GM19025 (cell line): Measurements from ENCODE around the gene LHB.

ENCODE experiments used
- ATAC-seq: cut with Tn5 transposase; IDR thresholded peaks from one replicate; pipeline ENCODE4 v1.9.1; 2021; ENCODE audit warnings: mild to moderate bottlenecking, low read depth, moderate library complexity; ENCODE audit not compliant: unreplicated experiment

LHB gene

DNA sequence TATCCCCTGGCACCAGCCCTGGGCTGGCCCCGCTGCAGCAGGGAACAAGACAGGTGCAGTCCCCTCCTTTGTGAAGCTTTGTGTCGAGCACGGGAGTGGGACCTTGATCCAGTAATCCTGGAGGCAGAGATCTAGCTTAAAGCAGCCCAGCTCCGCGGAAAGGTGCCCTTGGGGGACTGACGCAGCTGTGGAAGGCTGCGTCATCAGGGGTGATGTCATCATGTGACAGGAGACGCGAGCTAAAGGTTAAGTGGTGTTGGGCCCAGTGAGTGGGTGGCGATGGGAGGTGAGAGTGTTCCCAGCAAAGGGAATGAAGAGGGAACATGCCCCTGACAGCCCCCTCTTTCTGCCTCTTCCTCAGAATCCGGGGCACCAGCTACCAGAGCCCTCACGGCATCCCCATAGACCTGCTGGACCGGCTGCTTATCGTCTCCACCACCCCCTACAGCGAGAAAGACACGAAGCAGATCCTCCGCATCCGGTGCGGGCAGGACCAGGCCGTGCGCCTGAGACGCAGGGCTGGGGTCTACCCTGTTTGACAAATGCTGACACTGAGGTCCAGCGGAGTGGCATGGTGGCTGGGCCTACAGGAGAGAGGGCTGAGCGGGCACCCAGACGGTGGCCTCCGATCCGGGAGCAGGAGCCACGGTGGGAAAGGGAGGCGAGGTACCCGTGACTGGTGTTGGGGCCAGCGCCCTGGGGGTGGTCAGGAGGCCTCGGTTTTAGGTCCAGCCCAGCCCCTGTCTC is 2.6 kb downstream of the LHB start:
- no peak for ATAC-seq

DNA sequence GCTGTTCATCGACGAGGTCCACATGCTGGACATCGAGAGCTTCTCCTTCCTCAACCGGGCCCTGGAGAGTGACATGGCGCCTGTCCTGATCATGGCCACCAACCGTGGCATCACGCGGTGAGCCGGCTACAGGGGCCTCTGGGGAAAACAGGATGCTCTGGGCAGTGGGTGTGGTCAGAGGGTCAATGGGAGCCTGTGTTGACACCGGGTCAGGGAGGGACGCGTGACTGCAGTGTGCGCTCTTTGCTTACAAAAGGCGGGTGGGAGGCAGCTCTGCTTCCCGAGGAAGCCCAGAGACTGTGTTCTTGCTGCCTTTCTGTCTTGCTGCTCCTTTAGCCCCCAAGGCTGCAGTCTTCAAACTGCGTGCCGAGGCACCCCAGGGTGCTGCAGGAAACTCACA is 5.7 kb downstream of the LHB start:
- ATAC-seq = no peak

DNA sequence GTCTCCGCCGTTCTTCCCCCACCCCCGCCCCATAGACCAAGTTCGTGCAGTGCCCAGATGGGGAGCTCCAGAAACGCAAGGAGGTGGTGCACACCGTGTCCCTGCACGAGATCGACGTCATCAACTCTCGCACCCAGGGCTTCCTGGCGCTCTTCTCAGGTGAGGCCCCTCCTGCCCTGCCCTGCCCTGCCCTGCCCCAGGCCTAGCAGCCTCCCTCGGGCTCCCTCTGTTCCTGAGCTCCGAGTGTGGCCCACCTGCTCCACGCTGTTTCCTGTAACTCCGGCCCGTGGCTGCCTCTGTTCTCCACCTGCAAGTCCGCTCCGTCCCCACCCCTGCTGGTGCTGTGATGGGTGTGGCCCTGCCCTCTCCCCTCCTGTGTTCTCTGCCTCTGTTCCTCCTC is 6.4 kb downstream of the LHB start:
- ATAC-seq = no peak

DNA sequence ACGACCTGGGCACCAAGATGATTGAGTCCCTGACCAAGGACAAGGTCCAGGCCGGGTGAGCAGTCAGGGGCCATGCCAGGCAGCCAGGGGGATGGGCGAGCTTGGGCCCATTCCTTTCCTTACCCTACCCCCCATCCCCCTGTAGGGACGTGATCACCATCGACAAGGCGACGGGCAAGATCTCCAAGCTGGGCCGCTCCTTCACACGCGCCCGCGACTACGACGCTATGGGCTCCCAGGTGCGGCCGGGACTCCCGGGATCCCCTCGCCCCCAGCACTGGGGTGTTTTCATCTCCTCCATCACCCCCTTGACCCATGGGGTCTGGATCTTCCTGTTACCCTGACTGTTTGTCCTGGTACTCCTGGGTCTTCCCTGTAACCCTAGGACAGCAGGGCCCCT is 7.1 kb downstream of the LHB start:
- no peak for ATAC-seq

DNA sequence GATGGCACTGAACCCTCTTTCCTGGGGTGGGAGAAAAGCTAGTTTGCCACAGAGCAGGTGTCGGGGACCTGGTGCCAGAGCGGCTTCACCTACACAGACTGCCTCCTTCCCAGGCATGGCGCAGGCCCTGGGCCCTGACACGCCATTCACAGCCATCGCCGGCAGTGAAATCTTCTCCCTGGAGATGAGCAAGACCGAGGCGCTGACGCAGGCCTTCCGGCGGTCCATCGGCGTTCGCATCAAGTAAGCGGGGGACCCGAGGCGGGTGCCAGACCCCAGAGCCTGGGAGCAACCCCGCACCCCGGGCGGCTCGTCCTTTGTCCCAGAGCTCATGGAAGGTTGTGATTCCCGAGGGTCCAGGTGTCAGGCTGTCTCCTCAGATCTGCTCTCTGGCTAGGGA is 10.0 kb downstream of the LHB start:
- no peak for ATAC-seq

DNA sequence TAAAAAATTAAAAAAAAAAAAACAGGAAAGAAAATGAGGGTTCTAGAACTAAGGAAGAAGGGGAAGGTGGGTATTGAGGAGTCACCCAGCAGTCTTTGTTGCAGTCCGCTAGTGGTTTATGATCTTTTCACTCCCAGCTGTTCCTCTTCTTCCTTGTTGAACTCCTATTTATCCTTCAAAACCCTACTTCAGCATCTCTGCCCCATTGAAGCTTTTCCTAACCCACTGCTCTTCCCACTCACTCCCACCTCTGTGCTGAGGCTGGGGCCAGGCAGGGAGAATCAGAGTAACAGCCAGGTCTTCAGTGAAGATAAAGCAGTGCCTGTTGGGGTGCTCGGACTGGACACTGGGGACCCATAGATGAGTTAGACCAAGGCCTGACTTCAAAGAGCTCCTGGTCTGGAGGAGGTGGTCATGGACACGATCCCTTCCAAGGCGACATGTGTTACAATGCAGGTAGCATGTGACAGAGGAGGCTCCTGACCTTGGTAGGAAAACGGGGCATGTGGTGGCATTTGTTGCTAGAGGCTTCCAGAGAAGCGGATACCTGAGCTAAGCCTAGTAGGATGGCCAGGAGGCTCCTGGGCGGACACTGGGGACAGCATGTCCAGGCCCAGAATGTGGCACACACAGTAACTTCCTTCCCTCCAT is 11.8 kb downstream of the LHB start:
- no peak for ATAC-seq

DNA sequence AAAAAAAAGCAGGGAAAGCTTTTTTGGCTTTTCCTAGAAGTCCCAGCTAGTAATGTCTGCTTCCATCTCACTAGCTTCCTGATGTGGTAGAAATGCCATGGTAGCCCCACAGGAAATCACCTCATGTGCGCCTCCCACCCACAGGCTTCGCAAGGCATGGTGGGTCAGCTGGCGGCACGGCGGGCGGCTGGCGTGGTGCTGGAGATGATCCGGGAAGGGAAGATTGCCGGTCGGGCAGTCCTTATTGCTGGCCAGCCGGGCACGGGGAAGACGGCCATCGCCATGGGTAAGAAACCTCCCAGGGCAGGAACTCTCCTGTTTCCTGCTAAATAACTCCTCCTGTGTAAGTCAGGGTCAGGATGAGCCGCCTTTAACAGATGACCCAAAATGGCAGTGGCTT is 12.8 kb downstream of the LHB start:
- no peak for ATAC-seq

DNA sequence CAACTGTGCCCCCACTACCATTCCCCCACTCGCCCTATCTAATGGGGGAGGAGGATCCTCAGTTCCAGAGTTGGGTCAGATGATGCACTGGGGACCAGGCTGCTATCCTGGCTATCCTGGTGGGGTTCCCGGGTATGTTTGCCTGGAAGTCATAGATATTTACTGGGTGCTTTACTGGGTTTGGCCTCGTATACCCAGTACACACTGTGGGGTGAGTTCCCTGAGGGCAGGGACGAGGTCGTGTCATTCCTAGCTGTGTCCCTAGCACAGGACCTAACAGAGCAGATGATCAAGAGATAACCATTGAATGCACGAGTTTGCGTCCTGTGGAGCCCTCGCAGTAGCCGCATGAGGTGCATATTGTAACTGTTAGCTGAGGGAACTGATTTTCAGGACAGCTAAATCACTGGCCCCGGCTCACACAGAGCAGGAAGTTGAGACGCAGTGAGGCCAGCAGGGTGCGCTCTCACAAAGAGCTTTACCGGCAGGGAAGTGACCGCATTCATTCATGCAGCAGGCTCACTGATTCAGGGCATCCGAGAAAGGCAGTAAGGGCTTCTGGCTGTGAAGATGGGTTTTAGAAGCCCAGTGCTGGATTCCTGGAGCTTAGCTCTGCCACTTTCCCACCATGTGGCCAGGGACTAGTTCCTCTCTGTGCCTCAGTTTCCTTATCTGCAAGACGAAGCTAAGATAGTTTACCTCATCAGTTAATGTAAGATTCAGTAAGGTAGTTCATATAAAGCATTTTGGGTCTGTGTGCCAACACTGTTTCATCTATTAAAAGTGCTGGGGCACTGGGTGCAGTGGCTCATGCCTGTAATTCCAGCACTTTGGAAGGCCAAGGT is 17.2 kb downstream of the LHB start:
- no peak for ATAC-seq

DNA sequence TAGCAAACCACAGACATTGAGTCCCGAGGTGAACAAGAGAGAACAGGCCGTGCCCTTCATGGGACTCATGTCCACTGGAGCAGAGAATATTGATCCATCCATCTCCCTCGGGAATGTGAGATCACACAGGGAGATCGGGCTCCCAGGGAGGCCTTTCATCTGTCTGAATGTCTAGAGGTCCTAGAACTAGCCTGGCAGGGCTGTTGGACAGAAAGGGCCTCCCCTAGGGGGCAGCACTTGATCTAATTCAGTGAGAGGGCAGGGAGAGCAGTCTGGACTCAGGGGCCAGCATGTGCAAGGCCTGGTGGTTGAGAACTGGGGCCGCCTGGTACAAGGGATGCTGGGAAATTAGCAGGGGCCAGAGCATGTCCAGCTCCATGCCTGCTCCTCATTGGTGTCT is 18.9 kb downstream of the LHB start:
- ATAC-seq = no peak

DNA sequence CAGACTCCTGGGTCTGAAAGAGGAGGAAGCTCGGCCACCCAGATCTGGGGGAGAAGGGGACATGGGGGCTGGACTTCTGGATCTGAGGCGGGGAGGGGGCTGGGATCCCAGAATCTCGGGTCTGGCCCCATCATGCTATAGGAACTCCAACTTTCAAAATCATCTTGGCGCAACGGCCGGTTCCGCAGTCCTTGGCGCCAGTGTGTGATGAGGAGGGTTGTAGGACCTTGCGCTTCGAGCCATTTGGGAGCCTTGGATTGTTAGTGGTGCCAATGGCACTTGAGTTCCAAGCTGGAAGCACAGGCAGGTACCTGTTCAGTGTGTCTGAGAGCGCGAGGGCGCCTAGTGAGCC is 22.9 kb downstream of the LHB start:
- no peak for ATAC-seq

DNA sequence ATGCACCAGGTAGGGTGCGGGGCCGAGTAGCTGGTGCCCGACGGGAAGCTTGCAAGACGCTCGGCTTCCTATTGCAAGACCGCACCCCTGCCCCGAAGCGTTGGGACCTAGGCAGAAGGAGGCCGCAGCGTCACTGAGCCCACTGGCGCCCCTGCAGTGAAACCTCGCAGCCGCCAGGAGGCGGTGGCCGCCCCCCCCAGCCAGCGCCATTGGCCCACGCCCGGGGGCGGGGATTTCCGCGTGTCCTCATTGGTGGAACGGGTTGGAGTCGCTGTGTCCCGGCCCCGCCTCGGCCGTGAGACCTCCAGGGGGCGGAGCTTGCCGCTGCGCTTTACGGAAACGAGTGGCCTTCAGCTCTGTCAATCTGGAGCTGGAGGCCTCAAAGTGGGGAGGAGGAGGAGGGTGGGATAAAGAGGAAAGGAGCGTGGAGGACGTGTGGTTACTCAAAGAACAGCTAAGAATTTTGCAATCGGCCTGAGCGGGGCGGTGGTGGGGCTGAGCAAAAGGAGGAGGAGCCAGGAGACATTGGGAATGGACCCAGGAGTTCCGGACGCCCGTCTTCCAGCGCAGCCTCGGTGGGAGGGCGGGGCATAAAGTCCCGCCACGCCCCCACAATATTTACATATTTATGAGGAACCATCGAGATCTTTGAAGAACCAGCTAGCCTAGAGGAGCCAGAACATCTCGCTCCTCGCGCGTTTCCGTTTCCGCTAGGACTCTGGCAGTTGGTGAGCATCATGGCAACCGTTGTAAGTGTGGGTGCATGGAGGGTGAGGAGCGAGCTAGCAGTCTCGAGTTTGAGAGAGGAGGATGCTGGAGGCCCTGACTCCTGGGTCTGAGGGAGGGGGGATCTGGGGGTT is 23.5 kb downstream of the LHB start, which contains the start of the genes GYS1 and RUVBL2:
TSS of gene GYS1 (minus strand) at position 135 of the 860 bp plus-strand sequence. CDS start 197 bp downstream, outside the sequence.
TSS of gene RUVBL2 (plus strand) at position 713 of the 860 bp plus-strand sequence. CDS start at position 738, 25 bp downstream.
- ATAC-seq = peak; percentile 84

DNA sequence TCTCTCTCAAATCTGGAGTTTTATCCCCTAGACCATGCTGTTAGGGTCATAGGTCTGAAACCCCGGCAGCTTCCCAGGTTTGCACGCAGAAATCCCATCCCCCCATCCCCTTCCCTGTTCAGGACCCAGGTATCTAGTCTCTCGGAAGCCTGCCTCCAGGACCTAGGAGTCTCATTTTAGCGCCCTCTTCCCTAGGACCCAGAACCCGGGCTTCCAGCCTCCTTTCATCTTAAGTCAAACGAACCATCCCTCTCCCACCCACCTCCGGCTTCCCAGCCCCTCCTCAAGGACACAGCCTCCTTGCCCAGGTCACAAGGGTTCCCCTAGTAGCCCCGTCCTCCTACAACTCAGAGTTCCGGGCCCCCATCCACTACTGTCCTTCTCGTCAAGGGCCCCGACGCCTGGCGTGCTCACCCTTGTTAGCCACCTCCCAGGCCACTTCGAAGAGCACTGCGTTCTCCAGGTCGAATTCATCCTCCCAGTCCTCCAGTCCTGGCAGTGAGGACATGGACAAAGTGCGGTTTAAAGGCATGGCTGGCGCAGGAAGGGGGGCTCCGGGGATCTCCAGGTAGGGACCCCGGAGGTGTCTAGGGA is 24.2 kb downstream of the LHB start:
- no peak for ATAC-seq

DNA sequence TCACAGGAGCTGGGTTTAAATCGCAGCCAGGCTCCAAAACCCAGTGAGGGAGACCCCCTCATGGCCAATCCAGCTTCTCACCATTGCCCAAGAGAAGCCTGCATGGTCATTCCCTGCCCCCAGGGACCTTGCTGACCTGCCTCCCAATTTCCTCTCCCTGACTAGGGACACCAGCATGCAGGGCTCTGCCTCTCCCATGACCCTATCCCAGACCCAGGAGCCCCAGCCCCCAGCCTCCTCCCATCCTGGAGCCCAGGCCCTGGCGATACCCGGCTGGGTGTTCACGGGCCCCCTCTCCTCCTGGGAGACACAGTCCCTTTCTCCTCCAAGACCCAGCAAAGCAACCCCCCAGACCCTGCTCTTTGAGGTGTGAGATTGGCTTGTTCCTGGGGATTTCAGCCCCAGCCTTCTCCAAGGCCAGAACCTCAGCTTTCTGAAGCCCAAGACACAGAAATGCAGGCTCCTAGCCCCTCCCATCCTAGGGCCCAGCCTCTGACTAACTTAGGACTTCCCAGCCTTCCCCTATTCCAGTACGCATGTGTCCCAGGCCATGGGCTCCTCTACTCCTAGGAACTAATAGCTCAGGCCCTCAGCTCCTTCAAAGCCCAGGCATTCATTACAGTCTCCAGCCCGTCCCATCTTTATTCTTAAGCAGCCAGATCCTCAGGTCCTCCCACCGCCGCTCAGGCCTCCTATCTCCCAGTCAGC is 24.9 kb downstream of the LHB start:
- ATAC-seq = no peak

DNA sequence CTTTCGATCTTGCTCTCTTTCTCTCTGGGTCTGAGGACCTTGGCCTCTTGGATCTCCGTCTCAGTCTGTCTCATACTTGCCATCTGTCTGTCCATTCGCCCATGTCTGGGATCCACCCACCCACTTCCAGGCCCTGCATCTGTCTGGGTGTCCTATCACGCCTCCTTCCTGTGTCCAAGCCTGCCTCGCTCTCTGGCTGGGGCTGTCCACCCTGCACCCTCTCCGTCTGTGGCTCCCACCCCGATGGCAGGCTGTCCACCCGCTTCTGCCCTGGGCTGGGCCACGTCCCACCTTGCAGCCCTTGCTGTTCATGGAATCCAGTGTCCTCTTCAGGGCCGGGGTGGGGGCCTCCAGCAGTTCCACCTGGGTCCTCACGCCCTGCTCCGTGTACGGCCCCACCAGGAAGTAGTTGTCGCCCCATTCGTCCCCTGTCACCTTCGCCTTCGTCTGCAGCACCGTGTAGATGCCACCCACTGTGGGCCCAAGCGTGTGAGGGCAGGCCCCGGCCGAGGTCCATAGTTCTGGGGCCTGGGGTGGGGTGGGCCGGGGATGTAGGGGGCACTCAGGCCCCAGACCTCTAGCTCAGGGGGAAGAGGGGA is 25.8 kb downstream of the LHB start:
- no peak for ATAC-seq

DNA sequence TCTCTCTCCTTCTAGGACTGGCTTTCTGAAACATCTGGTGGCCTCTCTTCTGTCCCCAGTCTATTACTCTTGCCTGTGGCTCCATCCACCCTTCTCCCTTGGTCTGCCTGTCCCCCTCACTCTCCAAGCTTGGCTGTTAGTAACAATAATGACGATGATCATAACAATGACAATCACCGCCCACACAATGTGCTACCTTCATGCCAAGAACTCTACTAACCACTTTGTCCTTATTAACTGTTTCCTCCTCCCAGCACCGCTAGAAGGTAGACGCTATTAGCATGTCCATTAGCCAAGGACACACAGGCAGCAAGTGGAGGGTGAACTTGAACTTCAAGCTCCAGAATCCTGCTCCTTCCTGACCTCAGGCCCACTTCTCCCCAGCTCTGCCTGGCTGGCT is 26.5 kb downstream of the LHB start:
- ATAC-seq = no peak

DNA sequence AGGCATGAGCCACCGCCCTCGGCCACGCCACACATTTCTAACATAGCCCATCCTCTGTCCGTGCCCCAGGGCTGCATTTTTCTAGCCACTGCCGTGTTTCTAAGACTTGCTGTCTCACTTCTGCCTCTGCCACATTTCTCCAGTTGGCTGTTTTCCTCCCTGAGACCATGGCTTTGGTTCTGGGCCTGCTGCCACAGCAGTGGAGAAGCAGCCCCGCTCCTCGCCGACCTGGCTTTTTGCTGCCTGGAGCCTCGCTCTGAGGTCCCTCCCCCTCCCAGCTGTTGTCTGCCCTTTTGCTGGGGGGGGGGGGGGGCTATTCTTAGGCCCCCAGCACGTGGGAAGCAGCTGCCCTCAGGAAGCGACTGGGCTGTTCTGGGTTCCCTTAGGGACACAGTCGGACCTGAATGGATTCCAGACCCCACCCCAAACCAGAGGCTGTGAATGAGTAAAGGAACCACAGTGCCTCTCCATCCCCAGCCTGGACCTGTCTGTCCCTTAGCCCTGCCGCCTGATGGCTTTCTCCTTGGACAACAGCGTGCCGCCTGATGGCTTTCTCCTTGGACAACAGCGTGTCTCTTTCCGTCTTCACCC is 27.1 kb downstream of the LHB start:
- ATAC-seq = no peak

DNA sequence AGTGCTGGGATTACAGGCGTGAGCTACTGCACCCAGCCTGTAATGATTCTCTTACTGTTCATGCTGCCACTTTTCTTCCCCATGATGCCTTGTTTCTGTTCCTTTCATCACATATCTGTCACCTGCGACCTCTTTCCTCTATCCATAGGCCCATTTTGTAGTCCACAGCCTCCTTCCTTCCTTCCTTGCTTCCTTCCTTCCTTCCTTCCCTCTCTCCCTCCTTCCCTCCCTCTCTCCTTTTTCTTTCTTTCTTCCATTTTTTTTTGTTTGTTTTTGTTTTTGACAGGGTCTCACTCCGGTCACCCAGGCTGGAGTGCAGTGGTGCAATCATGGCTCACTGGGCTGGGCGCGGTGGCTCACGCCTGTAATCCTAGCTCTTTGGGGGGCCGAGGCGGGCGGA is 28.0 kb downstream of the LHB start:
- ATAC-seq = no peak

DNA sequence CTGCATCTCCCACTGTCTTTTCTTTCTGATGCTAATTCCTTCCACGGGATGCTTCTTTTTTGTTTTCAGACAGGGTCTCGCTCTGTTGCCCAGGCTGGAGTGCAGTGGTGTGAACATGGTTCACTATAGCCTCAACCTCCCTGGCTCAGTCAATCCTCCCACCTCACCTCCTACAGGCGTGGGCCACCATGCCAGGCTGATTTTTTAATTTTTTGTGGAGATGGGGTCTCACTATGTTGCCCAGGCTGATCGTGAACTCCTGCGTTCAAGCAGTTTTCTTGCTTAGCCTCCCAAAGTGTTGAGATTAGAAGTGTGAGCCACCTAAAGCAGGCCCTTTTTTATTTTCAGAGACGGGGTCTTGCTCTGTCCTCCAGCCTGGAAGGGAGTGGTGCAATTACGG is 28.6 kb downstream of the LHB start:
- ATAC-seq = no peak

DNA sequence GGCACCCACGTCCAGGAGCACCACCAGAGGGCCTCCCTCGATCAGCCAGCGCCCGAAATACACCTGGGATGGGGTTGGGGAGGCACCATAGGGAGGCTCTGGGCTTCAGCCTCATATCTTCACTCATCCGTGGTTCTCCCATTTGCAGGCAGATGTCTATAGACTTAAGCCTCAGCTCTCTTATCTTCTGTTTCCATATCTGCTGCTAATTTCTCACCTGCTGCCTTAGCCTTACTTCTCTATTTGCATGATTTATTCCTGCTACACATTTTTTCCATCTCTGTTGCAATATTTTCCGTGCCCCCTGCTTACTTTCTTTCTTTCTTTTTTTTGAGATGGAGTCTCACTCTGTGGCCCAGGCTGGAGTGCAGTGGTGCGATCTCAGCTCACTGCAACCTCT is 29.6 kb downstream of the LHB start:
- no peak for ATAC-seq
